Stimulated activated CD4-positive, alpha-beta T cell treated with anti-CD3 and anti-CD28 coated beads, Interleukin-2, amount 100 ng/mL, for 48 hours (primary cell): ENCODE data around the gene ANKRD49.
"Not testable (repeated sequence)": the region's sequence is repeated elsewhere in the genome, so short reads cannot be mapped to it uniquely, and the experiment has no call there.

Source experiments
- DNase-seq, 2 donors: peaks; one replicate each; pipeline ENCODE4 v3.0.0-alpha.2; 2020

The ANKRD49 gene, protein sequence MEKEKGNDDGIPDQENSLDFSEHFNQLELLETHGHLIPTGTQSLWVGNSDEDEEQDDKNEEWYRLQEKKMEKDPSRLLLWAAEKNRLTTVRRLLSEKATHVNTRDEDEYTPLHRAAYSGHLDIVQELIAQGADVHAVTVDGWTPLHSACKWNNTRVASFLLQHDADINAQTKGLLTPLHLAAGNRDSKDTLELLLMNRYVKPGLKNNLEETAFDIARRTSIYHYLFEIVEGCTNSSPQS

DNA sequence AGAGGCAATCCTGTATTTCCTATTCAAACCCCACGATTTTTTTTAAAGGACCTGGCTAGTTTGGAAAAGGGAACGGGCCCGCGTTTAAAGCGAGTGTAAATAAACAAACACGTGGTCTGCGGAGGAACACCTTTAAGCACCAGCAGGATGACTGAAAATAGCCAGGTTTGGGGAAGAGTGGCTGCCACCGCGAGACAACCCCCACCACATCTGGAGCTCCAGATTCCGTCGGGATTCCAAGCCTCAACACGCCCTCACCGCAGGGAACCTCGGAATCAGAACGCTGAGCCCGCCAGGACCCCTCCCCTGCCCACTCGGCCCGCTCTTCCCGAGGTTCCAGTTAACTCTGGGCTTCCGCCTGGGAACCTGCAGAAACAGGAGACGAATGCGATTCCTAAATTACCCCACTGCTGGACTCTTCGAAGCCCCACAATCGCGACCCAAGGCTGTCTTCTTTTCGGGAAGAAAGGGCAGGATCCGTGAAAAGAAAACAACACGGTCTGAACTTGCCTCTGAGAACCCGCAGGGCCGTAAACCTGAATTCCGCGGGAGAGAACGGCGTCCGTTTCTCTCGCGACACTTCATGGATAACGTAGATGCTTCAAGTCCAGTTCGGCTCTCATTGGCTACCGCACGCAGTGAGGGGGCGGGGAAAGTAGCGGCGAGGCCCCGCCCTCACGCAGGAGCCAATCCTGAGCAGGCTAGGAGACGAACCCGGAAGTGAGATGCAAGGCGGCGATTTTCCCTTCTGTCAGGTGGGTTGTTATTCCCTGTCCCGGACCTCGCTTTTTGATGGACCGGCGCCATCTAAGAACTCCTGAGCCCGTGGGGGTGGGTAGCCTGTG is at the start of gene ANKRD49, which contains the start of gene MRE11:
Gene ANKRD49, plus strand, starts transcription at position 704 of the 845 bp plus-strand sequence. CDS start 2,710 bp downstream, outside the sequence.
Gene MRE11, minus strand, starts transcription at position 564 of the 845 bp plus-strand sequence. CDS start 1,043 bp downstream, outside the sequence.
- DNase-seq = peak; percentile 88 to 92

DNA sequence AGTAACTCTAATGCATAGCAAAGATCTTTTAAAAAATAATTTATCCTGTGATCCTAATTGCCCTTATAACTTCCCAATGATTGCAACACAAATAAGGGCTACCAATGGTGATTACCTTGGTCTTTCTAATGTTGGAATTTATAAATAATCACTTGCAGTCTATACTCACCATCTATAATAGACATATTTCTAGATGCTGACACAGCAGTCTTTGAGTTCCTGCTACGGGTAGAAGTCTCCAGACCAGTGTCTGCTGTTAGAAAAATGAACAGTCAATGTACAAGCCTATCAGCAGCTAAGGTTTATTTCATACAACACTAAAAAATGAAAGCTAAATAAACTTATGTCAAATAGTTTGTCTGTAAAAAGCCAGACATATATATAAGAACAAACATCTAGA is 48.1 kb upstream of the ANKRD49 start:
- DNase-seq = no peak

DNA sequence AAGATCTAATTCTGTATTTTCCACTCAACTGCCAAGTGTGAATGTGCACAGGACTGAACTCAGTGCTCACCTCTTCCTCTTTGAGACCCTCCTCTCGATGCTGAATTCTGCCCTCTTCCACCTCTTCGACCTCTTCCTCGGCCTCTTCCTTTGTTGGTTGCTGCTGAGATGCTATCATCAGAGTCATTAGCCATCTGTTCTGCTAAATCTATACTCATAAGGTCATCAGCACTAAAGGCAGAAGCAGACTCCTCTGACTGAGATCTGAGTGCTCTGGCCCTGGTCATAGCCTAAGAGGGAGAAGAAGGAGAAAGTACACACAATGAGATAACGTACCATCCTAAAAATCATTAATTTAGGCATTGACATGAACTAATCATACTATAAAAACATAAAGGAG is 46.6 kb upstream of the ANKRD49 start:
- DNase-seq = no peak

DNA sequence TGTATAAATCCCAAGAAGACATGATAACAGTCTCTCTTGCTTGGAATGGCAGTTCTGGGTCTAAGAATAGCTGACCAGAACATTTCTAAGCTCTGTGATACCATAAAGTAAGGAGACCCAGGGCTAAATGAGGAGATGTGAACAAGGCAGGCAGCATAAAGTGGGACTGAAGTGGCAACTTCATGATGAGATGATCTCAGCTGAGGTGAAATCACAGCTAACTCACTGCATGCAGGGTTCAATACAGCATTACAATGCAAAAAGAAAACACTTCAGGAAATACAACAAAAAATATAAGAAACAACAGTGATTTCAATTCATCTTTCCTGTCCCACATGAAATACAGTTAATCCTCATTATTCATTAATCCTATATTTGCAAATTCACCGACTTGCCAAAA is 44.8 kb upstream of the ANKRD49 start:
- DNase-seq = no peak

DNA sequence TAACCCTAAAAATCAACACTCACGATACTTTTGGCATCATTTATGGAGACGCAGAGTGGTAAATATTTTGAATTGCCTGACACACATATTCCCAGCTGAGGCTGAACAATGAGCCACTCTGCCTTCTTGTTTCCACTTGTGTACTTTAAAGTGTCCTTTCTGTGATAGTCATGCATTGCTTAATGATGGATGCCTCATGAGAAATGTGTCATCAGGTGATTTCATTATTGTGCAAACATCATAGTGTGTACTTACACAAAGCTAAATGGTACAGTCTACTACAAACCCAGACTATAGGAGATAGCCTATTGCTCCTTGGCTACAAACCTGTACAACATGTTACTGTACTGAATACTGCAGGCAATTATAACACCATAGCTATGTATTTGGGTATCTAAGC is 44.3 kb upstream of the ANKRD49 start:
- DNase-seq = no peak

DNA sequence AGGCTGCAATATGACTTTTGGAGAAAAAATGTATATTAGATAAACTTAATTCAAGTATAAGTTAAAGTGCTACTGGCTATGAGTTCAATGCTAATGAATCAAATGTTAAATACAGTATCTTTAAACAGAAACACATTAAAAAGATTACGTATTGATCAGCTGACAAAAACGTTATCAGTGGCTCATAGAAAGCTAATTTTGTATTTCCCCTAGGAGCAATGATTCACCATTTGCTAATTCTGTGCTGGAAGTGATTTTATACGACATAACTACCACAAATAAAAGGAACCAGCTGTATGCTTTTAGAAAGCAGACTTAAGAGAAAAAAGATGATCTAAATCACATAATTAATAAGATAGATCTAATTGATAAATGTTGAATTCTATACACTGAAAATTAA is 43.7 kb upstream of the ANKRD49 start:
- DNase-seq = no peak

DNA sequence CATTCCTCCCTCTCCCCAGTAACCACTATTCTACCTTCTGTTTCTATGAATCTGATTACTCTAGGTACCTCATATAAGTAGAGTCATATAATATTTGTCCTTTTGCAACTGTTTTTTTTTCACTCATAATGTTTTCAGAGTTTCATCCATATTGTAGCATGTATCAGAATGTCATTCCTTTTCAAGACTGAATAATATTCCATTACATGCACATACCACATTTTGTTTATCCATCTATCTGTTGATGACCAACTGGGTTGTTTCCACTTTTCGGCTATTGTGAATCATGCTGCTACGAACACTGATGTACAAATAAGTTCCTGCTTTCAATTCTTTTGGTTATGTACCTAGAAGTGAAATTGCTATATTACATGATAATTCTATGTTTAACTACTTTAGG is 40.8 kb upstream of the ANKRD49 start:
- DNase-seq = no peak

DNA sequence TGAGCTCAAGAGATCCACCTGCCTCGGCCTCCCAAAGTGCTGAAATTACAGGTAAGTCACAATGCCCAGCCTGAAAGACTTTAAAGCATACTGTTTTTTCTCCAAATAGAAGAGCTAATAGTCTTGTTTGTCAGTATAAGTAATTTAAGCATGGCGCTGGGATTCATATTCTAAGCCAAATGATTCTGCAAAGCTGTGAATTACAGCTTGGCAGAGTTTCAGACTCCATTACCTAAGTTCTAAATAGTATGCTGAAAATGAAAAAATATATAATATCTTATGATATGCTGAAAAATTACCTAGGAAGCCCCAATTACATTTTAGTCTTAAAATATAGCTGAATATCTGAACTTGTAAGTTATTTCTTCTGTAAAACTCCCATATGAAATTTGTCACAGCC is 39.5 kb upstream of the ANKRD49 start:
- no peak for DNase-seq

DNA sequence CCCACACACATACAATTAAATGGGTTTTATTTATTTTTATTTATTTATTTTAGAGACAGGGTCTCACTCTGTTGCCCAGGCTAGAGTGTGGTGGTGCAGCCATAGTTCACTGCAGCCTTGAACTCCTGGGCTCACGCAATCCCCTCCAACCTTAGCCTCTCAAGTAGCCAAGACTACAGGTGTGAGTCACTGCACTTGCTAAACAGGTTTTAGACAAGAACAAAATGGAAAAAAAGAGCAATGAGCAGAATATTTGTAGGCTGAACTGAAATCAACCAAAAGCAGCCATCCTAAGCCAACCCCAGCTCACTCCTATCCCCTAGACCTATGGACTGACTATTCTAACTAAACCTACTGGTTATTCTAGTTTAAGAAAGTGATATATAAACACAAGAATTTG is 37.9 kb upstream of the ANKRD49 start:
- no peak for DNase-seq

DNA sequence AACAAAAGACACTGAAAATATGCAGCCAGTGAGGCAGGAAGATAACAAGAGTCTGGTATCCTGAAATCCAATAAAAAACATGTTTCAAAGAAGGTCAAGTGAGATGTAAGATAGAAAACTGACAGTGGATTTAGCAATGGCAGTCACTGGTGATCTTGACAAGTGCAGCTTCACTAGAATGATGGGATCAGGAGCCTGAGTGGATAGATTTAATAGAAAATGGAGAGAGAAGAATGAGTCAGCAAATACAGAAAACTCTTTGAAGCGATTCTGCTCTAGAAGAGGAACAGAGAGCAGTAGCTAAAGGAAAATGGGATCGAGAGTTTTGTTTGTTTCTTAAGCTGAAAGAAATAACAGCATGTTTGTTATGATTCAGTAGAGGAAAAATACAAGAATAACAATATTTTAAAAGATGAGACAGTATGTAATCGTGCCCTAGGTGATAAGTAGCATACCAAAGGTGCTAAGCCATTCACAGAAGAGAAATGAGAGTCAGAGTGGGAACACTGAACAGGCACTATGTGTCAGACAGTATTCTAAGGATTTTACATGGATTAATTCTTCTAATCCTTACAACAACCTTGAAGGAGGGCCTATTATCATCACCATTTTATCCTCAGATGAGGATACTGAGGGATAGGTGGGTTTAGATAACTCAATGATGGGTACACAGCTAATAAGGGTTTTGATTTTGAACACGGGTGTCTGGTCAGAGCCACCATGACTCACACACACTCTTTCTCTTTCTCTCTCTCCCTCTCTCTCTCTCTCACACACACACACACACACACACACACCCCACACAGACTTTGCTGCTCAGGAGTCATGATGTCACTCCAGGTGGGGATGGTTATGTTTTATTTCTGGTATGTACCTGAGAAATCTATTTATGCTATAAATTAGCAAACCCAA is 36.4 kb upstream of the ANKRD49 start:
- DNase-seq = no peak

DNA sequence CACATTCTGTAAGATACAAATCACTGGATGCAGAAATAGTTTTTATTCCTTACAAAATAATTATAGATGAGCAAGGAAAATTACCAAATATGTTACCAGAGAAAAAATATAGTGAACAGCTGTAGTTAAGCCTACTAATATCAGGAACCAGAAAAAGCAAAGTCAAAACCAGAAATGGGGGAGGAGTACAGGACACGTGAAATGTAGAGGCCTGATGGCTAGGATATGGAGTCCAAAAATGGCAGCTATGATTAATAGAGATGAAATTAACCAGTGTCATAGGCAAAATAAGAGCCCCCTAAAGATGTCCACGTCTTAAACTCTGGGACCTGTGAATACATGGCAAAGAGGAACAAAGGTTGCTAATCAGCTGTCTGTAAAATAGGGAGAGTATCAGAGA is 34.2 kb upstream of the ANKRD49 start:
- DNase-seq = no peak

DNA sequence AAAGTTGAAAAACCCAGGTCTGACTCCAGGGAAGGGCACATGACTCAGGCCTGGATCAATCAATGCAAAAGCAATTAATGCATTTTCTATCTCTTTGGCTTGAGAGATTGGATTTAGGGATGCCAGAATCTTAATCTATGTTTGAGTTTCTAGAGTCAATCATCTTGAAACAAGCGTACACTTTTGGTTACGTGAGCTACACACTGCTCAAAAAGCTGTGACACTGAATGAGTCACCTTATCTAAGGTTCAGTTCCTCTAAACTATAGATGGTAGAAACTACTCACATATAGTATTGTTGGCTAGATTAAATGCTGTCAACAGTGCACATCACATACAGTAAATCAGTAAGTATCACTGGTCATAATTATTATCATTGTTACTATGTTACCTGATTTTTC is 24.4 kb upstream of the ANKRD49 start:
- DNase-seq = no peak

DNA sequence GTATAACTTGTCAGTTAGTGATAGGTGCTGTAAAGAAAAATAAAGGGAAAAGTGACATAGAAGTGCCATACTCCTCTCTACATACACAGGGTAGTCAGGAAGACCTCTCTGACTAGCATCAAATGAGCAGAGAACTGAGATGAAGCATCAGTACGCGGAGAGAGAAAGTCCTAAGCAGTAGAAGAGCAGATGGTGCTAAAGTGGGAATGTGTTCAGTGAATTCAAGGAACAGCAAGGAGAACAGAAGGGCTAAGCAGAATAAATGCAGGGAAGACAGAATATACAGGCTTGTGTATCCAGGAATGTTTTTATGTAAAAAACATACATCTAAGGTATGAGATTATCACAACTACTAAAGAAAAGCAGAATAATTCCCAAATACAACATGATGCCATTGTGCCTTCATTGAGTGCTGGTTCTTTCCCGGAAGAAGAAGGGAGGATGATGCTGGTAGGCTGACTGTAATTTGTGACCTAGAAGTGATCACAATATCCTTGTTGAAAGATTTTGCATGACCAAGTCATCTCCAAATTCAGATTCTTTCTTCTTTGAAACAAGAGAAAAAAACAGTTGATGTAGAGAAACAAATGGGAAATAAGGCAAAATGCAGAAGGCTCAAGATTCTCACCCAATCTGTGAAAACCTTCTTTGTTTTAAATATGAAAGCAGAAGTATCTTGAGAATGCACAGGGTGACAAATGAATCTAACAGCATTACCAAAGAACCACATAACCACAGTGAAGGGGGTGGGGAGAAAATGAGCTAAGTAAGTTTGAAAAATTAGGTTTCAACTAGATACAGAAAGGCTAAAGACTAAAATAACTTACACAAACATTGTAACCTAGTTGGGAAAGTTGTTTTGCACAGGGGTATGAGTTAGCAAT is 20.6 kb upstream of the ANKRD49 start:
- DNase-seq = no peak

DNA sequence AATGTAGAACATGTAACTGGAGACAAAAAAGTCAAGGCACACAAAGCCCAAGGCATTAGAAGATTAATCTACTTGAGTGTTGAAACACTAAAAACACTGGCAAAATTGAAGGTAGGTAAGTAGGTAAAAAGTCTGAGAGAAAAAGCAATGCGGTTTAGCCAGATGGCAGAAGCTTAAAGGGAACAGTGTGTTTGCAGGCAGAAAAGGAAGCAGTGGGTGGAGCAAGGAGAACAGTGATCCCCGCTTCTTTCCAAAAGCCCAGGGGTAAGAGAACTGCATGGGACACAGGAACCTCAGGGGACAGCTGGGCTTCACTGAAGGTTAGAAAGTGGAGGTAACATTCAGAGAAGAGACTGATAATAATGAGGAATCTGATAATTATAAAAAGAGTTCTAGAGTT is 16.2 kb upstream of the ANKRD49 start:
- DNase-seq = no peak

DNA sequence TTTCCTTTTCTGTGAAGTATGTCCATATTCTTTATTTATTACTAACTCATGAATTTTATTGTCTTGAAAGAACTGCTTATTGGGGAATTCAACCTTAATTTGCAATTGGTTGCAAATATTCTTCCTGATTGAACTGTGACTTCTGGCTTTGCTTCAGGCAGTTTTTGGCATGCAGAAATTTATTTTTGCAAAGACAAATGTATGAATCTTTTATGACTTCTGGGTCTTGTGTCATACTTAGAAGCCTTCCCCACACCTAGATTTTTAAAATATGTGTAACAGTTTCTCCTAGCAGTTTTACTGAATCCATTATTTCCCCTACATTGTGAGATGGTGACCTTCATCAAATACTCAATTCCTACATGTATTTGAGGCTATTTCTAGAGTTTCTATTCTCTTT is 12.4 kb upstream of the ANKRD49 start:
- no peak for DNase-seq

DNA sequence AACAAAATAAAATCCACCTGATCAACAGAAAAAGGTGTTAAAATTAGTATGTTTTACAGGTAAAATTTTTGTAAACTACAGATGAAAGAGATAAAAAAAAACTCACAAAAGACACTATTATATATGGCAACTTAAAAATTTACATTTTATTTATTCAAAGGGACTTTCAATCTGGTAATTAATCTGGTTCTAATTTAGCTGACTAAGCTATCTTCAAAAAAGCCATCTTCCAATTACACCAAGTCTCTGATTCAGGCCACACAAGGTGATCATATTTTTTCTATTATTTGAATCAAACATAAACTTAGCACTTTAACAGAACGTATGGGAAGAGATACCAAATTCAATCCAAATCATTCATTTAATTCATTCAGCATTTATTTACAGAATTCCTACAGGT is 7.7 kb upstream of the ANKRD49 start:
- DNase-seq = no peak

DNA sequence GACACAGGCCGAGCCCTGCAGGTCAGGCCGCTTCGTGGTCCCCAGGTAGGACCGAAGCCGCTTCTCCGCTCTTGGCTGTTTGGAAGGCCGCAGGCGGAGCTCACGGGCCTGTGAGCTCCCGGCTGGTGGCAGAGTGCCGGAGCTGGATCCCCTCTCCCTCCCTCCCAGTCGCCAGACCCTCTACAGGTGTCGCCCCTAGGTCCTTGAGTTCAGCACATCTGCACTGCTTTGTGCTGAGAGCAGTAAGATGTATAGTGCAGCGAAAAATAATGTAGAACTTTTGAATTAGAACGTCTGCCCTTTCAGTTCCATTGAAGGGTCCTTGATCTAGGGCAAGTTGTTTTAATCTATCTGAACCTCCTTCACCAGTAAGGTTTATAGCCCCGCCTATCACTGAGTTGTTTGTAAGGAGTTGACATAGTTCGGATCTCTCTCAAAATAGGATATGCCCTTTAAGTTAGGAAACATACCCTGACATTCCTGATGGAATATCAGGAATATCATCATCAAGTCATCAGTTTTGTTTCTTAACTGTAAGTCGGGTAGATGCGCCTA is 419 bp downstream of the ANKRD49 start:
- no peak for DNase-seq

DNA sequence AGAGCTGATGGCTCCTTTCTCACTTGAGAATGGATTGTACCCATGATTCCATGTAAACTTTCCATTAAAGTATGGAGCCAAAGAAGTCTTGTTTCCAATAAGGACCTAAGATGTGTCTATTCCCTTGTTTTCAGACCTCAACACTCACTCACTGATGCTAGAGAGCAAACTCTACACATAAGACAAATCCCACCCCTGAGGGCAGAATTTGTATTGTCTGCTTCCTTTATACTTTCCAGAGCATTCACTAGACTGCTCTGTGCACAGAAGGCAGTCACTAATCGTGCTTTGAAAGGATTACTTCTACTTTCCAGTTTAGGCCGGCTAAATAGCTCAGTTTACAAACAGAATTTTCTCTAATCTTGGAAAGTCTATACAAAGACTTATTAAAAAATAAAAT is 6.4 kb downstream of the ANKRD49 start:
- DNase-seq = no peak

DNA sequence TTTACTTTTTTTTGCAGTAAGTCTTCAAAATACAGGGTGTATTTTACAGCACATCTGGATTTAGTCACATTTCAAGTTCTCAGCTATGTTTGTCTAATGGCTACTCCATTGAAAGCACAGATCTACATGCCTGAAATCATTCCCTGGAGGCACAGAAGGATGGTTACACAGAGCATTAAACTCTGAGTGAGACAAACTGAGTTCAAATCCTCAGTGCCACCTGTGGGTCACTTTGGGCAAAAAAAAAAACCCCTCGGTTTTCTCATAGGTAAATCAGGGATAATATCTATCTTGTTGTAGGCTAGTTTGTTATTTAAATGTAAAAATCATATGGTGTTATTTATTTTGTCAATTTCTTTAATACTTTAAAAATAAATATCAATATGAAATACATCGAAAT is 7.7 kb downstream of the ANKRD49 start:
- no peak for DNase-seq

DNA sequence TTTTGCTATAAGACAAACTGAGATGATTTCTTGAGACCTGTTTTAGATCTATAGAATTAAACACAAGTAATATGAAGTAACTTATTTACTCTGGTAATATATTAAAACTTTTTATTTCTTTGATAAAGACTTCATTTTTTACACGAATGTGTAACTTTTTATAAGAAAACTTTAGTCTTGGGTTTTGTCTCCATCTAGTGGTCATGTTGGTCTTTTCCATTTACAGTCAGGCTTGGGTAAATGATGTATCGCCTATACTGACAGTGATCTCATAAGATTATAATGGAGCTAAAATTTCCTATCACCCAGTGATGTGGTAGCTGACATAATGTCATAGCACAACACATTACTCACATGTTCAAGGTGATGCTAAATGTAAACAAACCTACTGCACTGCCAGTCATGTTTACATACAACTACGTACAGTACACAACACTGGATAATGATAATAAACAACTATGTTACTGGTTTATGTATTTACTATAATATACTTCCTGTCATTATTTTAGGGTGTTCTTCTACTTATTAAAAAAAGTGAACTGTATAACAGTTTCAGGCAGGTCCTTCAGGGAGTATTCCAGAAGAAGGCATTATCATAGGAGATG is 11.0 kb downstream of the ANKRD49 start:
- DNase-seq = no peak

DNA sequence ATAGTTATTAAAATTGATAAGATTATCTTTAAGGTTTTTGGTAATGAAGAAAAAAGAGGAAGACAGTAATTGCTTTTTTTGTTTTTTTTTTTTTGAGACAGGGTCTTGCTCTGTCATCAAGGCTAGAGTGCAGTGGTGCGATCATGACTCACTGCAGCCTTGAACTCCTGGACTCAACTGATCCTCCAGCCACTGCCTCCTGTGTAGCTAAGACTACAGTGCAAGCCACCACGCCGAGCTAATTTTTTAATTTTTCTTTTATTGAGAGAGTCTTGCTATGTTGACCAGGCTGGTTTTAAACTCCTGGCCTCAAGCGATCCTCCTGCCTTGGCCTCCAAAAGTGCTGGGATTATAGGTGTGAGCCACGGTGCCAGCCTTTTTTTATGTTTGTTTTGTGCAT is 12.7 kb downstream of the ANKRD49 start:
- DNase-seq = not testable (repeated sequence)

DNA sequence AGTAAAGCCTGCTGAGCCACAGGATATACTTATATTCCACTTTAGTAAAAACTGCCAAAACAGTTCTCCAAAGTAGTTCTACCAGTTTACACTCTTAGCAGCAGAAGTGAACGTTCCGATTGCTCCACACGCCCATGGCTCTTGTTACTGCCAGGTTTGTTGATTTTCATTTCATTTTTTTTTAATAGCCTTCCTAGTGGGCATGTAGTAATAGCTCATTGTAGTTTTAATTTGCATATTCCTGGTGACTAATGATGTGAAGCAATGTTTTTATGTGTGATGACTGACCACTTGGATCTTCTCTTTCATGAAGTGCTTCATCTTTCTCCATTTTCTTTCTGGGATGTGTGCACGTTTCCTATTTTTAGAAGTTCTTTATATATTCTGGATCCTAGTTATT is 13.7 kb downstream of the ANKRD49 start:
- DNase-seq = no peak
